ENCODE measurements around the gene CATSPER1. TPM values are rescaled to one million over a fixed set of nuclear protein-coding genes. Genes with fewer than 3 reads are reported as not detected.
"Not testable (repeated sequence)": the region's sequence is repeated elsewhere in the genome, so short reads cannot be mapped to it uniquely, and the experiment has no call there.

CATSPER1 gene
- total RNA-seq, 1 donor: 1.0 TPM

DNA sequence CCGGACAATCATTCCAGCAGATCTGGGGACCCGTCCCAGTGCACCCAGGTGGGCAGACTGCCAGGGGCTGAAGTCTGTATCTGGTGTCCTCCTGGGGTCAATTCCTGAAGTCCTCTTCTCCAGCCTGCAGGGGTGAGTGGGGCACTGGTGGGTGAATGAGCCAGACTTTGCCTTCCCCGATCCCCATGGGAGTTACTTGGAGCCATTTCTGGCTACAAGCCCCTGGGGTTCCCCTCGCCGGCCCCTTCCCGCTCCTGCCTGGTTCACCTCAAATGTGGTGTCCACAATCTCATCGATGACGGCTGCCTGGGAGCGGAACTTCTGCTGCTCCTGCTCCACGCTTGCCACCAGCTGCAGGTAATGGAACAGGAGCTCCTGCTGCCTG is 9.5 kb downstream of the CATSPER1 start:
- Histone ChIP-seq H3K9me3 (ENCODE audit: low read depth, low read length) (no peaks in the 10 kb centered on the region), H3K4me1 (ENCODE audit: insufficient read depth, low read length) (peaks cover 49% of the 10 kb centered on the region)

DNA sequence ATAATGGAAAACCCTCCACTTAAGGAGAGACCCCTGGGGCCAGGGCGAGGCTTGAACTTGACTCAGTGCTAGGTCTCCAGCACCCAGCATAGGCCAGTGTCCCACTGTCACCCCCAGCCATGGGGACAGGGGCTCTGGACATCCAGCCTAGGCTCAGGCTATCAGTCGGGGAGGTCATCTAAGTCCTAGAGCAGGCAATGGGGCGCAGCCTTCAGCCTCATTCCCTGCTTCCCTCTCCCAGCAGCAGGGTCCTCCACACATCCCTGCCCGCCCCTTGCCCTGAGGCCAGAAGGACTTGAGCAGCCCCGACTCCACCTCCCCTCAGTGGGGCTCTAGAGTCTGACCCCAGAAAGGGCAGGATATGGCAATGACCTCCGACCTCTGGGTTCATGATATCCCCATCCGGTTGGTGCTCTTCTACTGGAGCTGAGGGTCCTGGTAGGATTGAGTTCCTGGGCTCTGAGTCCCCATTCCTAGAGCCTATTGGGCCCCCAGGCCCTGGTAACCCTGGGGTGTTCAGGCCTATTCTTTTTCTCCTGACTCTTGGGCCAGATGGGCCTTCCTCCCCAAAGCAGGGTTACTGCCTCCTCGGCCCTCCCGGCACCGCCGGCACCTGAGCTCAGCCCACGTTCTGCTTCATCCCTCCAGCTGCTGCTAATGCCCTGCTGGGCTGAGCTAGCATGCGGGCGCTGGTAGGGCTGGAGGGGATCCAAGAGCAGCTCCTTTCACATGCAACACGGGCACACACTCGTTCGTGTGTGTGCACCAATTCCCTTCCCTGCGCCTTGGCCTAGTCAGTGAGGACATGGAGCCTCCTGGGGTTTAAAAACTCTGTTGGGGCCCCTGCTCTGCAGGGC is 10.1 kb downstream of the CATSPER1 start:
- H3K9me3 ChIP-seq (ENCODE audit: low read depth, low read length): no peaks in the 10 kb centered on the region
- peaks cover 47% of the 10 kb centered on the region for H3K4me1 ChIP-seq (ENCODE audit: insufficient read depth, low read length)
- H3K27me3 ChIP-seq (ENCODE audit: insufficient read depth, low read length): peaks cover 20% of the 10 kb centered on the region
- H3K4me3 ChIP-seq (ENCODE audit: low read length): no peak overlapping the region

More for the DNA sequence above, 9.5 kb downstream of the CATSPER1 start:
- Histone ChIP-seq H3K4me3 (ENCODE audit: low read length) (no peak overlapping the region), H3K27me3 (ENCODE audit: insufficient read depth, low read length) (peaks cover 14% of the 10 kb centered on the region)

DNA sequence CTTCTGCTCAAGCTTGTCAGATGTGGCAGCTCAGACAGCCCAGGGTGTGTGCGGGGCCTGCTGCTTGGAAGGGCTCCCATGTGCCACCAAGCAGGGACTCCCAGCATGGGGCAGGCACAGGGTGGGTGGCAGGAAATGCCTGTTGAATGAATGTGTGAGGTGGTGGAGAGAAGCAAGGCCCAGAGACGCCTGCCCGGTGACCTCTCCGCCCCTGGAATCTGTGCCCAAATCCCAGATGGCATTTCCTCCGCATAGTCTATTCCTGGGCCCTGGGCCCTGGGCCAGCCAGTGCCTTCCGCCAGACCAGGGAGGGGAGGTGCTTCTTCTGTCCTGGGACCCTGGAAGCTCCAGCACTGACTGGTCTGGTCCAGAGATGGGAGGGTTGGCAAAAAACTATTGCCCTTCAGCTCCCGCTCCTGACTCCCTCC is 10.8 kb downstream of the CATSPER1 start:
- no peak overlapping the region for H3K4me3 ChIP-seq (ENCODE audit: low read length)
- H3K4me1 ChIP-seq (ENCODE audit: insufficient read depth, low read length): peaks cover 42% of the 10 kb centered on the region
- peaks cover 25% of the 10 kb centered on the region for H3K27me3 ChIP-seq (ENCODE audit: insufficient read depth, low read length)
- no peaks in the 10 kb centered on the region for H3K9me3 ChIP-seq (ENCODE audit: low read depth, low read length)

DNA sequence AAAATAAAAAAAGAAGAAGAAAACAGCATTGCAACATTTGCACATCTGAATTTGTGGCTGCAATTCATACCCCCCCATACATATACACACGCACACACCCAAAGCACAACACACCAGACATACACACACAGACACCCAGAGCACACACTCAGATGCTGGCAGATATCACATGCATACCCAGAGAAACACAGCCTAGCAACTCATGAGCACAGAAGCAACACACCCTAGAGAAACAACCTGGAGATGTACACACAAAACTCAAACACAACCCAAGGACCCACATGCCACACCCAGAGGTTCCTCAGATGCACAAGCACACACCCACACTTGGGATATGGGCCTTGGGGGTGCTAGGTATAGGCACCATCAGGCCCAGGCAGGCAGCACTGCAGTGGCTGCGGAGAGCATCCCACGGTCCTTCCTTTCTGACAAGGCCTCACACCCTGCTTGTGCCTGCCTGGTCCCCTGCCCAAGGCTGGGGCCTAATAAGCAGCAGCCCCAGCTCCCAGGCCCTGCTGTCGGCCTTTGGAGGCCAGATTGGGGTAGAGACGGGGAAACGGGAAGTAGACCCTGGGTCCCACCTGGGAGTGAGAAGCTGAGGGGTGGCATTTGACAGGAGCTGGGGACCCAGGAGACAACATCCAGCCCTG is 11.3 kb downstream of the CATSPER1 start:
- no peaks in the 10 kb centered on the region for H3K9me3 ChIP-seq (ENCODE audit: low read depth, low read length)
- H3K27me3 ChIP-seq (ENCODE audit: insufficient read depth, low read length): peaks cover 26% of the 10 kb centered on the region
- no peak overlapping the region for H3K4me3 ChIP-seq (ENCODE audit: low read length)
- peaks cover 36% of the 10 kb centered on the region for H3K4me1 ChIP-seq (ENCODE audit: insufficient read depth, low read length)

DNA sequence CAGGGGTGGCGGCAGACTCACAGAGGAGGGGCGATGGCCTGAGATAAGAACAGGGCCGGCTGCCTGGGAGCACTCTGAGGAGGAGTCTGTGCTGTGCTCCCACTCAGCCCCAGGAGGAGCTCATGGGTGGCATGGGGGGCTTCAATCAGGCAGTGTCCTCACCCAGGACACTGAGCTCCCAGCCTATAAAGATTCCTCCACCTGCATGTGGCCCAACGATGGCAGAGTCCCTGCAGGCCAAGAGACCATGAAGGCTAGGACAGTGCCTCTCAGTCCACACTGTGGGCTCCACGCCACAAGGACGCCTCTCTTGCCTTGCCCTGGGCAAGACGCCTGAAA is 12.5 kb downstream of the CATSPER1 start:
- peaks cover 26% of the 10 kb centered on the region for H3K27me3 ChIP-seq (ENCODE audit: insufficient read depth, low read length)
- H3K4me1 ChIP-seq (ENCODE audit: insufficient read depth, low read length): peaks cover 34% of the 10 kb centered on the region
- no peak overlapping the region for H3K4me3 ChIP-seq (ENCODE audit: low read length)
- H3K9me3 ChIP-seq (ENCODE audit: low read depth, low read length): no peaks in the 10 kb centered on the region

DNA sequence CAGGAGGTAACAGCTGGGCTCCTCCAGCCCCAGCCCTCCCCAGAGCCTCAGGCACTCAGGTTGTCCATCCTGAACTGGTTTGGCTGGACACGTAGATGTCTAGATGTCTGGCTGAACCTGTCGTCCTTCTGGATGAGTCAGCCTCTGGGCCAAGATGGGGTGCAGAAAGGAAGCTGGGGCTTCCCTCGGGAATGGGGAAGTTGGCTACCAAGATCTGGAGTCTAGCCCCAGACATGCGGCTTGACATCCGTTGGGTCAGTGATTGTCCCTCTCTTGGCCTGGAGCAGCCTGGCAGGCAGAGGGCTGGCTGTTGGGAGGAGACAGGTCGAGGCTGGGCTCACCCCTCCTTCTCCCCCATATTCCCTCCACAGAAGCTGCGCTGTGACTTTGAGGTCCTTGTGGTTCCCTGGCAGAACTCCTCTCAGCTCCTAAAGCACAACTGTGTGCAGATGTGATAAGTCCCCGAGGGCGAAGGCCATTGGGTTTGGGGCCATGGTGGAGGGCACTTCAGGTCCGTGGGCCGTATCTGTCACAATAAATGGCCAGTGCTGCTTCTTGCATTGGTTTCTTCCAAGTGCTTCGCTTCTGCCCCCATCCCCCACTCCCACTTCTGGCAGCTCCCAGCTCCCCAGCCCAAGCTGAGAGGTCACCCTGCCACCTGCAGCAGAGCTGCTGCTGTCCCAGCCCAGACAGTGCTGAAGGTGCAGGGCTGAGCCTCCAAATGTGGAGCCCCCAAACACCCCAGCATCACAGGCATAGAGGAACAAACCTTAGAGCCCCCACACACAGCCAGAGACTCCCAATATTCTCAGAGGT is 13.1 kb downstream of the CATSPER1 start:
- Histone ChIP-seq H3K4me3 (ENCODE audit: low read length) (no peak overlapping the region), H3K27me3 (ENCODE audit: insufficient read depth, low read length) (peaks cover 26% of the 10 kb centered on the region), H3K4me1 (ENCODE audit: insufficient read depth, low read length) (peaks cover 34% of the 10 kb centered on the region), H3K9me3 (ENCODE audit: low read depth, low read length) (no peaks in the 10 kb centered on the region)

DNA sequence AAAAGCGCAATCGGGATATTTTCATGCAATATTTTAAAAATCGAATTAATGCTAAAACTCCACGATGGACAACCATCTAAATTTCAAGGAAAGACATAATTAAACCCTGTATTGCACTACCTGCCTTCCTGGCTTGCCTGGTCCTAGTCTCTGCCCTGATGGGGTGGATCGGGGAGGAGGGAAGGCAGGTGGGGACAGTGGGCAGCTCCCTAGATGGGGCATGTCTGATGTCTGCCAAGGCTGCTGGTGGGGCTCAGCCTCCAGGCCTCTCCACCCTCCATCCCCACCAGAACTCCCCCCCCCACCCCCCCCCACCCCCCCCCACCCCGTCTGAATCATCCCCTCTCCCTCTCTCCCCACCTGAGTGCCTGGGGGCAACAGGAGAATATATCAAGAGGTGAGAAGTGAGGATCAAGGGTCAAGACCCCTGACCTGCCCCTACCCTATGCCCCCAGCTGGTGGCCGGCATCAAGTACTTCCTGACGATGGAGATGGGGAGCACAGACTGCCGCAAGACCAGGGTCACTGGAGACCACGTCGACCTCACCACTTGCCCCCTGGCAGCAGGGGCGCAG is 13.8 kb downstream of the CATSPER1 start:
- Histone ChIP-seq H3K4me1 (ENCODE audit: insufficient read depth, low read length) (peaks cover 34% of the 10 kb centered on the region), H3K27me3 (ENCODE audit: insufficient read depth, low read length) (peaks cover 26% of the 10 kb centered on the region), H3K9me3 (ENCODE audit: low read depth, low read length) (no peaks in the 10 kb centered on the region), H3K4me3 (ENCODE audit: low read length) (no peak overlapping the region)

DNA sequence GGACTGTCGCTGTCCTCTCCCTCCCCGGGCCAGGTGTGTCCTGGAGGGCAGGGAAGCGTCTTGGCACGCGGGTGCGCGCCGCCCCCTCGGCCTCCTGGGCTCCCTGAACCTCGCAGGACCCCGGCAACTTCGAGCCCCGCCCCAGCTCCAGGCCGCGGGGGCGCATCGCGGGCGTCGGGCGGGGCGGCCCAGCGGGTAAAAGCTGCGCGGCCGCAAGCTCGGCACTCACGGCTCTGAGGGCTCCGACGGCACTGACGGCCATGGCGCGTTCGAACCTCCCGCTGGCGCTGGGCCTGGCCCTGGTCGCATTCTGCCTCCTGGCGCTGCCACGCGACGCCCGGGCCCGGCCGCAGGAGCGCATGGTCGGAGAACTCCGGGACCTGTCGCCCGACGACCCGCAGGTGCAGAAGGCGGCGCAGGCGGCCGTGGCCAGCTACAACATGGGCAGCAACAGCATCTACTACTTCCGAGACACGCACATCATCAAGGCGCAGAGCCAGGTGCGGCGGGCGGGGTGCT is 14.4 kb downstream of the CATSPER1 start, which contains the start of gene CST6:
CST6 (plus strand) TSS at position 224 of the 519 bp plus-strand sequence; CDS start at position 261, 37 bp downstream.
- Histone ChIP-seq H3K9me3 (ENCODE audit: low read depth, low read length) (no peaks in the 10 kb centered on the region), H3K4me3 (ENCODE audit: low read length) (no peak within 1 kb of the TSS), H3K27me3 (ENCODE audit: insufficient read depth, low read length) (peaks cover 26% of the 10 kb centered on the region), H3K4me1 (ENCODE audit: insufficient read depth, low read length) (peaks cover 34% of the 10 kb centered on the region)

DNA sequence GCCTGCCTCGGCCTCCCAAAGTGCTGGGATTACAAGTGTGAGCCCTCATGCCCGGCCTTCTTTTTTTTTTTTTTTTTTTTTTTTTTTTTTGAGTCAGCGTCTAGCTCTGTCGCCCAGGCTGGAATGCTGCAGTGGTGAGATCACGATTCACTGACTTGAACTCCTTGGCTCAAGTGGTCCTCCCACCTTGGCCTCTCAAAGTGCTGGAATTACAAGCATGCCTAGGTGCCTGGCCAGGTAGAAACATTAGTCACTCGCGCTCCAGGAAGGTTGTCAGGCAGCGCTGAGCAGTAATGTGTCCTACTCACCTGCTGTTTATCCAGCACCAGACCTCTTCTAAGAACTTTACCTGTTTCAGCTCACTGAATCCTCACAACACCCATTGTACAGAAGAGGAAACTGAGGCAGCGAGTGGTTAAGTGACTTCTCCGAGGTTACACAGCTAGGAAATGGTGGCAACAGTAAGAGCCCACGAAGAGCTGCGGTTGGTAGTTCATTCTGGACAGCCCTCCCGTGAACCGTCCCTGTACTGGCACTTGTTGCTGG is 15.0 kb downstream of the CATSPER1 start:
- peaks cover 26% of the 10 kb centered on the region for H3K27me3 ChIP-seq (ENCODE audit: insufficient read depth, low read length)
- H3K9me3 ChIP-seq (ENCODE audit: low read depth, low read length): no peaks in the 10 kb centered on the region
- no peak overlapping the region for H3K4me3 ChIP-seq (ENCODE audit: low read length)
- peaks cover 34% of the 10 kb centered on the region for H3K4me1 ChIP-seq (ENCODE audit: insufficient read depth, low read length)

DNA sequence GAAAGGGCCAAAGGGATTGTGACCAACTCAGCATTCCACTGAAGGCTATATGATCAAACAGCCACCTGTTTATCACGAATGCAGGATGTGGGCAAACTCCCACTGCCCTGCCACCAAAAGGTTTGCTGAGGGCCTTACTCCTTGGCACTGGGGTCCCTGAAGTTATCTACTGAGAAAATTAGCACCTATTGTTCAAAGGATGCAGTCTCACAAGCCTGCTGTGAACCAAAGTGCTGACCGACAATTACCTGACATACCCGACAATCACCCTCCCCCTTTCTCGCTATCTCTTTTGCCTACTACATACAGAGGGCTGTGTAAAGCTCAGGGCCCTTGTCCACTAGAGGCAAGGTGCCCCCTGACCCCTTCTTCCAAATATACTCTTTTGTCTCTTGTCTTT is 16.2 kb downstream of the CATSPER1 start:
- Histone ChIP-seq H3K4me1 (ENCODE audit: insufficient read depth, low read length) (peaks cover 31% of the 10 kb centered on the region), H3K27me3 (ENCODE audit: insufficient read depth, low read length) (peaks cover 26% of the 10 kb centered on the region)
- not testable (repeated sequence) for H3K9me3 ChIP-seq (ENCODE audit: low read depth, low read length); H3K4me3 ChIP-seq (ENCODE audit: low read length)

DNA sequence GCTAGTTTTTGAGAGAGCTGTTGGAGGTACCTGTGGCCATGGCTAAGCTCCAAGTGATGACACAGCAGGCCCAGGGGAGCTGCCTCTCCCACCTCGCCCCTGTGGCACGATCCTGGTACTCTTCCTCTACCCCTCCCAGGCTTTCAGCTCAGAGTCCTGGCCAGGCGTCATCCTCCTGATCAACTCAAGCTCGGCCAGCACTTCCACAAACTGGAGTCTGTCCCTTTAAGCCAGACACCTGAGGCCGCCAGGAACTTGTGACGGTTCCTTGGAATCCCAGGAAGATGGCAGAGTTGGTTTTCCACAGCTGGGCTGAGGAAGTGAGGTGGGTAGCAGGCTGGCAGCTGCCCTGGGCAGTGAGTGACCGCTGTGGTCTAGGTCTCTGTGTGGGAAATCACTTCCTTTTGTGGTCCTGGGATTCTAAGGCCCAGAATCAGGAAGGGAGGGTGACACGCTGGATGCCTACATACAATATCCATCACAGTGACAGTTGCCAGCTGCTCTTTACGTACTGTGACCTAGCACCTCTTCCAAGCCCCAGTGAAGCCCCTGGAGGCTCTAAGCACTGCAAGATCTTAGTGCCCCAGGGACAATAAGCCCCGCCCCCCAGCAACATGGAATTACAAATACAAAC is 17.7 kb downstream of the CATSPER1 start:
- Histone ChIP-seq H3K4me1 (ENCODE audit: insufficient read depth, low read length) (peaks cover 21% of the 10 kb centered on the region), H3K27me3 (ENCODE audit: insufficient read depth, low read length) (peaks cover 26% of the 10 kb centered on the region)

DNA sequence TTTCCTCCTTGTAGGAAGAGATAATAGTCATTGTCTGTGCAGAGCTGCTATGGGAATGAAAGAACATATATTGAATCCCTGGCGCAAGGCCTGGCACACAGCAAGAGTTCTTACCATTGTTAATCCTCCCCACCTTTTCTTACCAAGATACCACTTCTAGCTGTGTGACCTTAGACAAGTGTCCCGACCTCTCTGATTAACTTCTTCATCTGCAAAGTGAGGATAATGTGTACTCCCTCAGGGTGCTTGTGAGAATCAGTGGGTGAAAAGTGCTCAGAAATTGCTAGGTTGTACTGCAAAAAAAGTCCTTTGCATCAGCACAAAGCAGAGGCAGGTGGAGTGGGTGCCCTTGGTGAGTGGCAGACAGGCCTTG is 18.2 kb downstream of the CATSPER1 start:
- H3K27me3 ChIP-seq (ENCODE audit: insufficient read depth, low read length): peaks cover 23% of the 10 kb centered on the region
- H3K9me3 ChIP-seq (ENCODE audit: low read depth, low read length): no peaks in the 10 kb centered on the region
- H3K4me3 ChIP-seq (ENCODE audit: low read length): no peak overlapping the region
- H3K4me1 ChIP-seq (ENCODE audit: insufficient read depth, low read length): peaks cover 21% of the 10 kb centered on the region

More for the DNA sequence above, 17.7 kb downstream of the CATSPER1 start:
- Histone ChIP-seq H3K9me3 (ENCODE audit: low read depth, low read length) (no peaks in the 10 kb centered on the region), H3K4me3 (ENCODE audit: low read length) (no peak overlapping the region)

DNA sequence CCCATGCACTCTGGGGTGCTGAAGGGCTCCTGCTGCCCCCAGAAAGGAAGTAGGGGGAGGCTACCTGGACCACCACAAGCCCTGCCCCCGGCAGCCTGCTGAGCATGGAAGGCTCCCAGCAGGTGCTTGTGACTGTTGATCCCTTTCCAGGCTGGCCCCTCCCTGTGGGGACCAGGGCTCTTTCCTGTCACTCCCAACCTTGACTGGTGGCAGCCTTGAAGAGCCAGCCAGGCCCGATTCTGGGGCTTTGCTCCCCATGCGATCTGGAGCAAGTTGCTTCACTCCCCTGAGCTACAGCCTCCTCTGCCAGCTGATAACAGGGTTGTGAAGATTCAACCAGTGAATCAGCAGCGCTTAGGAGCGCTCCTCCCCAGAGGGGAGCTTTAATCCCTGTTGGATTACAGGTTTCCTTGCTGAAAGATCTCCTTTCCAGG is 19.1 kb downstream of the CATSPER1 start:
- Histone ChIP-seq H3K4me3 (ENCODE audit: low read length) (no peak overlapping the region), H3K9me3 (ENCODE audit: low read depth, low read length) (no peaks in the 10 kb centered on the region), H3K27me3 (ENCODE audit: insufficient read depth, low read length) (peaks cover 17% of the 10 kb centered on the region), H3K4me1 (ENCODE audit: insufficient read depth, low read length) (peaks cover 18% of the 10 kb centered on the region)

DNA sequence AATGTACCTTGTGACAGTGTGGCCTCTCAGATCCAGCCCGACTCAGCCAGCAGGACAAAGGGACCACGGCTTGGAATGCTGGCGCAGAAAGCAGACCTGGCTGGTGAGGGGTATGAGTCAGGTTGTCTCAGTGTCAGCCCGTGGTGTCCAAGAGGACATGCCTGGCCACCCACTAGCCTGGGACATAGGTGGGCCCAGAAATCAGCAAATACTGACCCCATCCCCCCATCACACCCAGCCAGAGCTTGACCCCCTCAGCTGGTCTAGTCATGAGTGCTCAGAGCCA is 19.4 kb downstream of the CATSPER1 start:
- H3K4me3 ChIP-seq (ENCODE audit: low read length): no peak overlapping the region
- H3K4me1 ChIP-seq (ENCODE audit: insufficient read depth, low read length): peaks cover 14% of the 10 kb centered on the region
- H3K27me3 ChIP-seq (ENCODE audit: insufficient read depth, low read length): peaks cover 13% of the 10 kb centered on the region
- H3K9me3 ChIP-seq (ENCODE audit: low read depth, low read length): no peaks in the 10 kb centered on the region
